Measurements from ENCODE around the gene DMRT2.
A peak's percentile ranks its signal among the peaks of the same experiment; 100 is the strongest.

The DMRT2 gene

DNA sequence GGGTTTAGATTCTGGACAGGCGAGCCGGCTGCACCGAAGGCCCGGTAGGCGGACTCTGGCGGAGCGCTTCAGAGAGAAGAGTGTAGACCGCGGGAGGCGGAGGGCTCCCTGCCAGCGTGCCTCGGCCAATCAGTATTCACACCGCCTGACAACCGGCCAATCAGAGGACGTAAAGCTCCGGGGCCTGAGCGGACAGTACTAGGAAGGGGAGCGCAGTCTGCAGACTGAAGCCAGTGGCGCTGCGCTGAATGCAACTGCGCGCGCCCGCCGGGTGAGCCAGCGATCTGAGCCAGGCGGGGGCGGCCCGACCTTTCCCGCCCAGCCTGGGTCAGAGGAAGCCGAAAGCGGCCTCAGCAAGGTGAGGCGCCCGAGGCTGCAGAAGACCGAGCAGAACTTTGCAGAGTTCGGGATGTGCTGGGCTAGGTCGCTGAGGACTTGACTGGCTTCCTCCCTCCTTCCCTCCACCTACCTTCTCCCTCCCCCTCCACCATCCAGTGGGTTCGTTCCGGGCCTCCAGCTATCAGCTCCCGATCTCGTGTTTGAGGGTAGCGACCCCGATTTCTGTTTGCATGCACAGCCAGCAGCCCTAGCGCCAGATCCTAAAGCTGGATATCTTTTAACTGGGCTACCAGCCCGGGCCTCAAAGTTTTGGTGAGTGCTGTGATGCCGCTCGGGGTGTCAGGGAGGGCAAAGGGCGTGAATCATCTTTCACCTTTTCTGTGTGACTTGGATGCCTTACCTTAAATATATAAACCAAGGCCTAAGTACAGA lies at the start of gene DMRT2:
Gene DMRT2 (plus strand): TSS at position 233 of the 771 bp plus-strand sequence. CDS start 1,257 bp downstream, outside the sequence.
- peak; percentile 72 for DNase-seq
- in situ Hi-C loops (cut with MboI; ENCODE audit: low pct_unique_long_range_greater_than_20kb, low sequenced_read_pairs): no loop called here

DNA sequence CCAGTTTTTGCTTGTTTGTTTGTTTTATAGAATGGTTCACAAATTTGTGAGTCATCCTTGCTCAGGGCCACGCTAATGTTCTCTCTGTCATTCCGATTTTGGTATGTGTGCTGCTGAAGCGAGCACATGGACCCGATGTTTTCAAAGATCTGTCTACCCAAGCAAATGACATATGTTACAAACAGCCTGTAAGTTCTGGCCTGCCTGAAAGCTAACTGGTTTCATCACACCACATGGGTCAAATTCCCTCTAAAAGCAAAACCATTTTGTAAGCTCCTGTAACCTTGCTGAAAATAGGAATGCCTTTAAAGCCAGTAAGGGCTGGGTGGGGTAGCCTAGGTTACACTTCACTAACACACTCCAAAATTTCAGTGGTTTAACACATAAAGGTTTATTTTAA lies 48.3 kb upstream of the DMRT2 start:
- in situ Hi-C loops (cut with MboI; ENCODE audit: low pct_unique_long_range_greater_than_20kb, low sequenced_read_pairs): no loop called here
- DNase-seq: no peak

DNA sequence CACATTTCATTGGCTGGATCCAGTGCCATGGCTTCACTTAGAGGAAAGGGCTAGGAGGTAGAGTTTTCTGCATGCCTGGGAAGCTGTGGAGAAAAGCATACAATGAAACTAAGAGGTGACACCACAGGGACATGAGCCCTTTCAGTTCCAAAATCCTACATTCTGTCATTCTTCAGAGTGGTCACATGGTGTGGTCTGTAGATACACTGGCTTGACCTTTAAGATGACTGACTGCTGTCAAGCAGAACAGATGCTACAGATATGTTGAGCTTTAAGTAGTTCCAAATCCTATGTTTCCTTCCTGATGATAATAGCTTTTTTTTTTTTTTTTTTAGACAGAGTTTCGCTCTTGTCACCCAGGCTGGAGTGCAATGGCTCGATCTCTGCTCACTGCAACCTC lies 47.5 kb upstream of the DMRT2 start:
- DNase-seq: no peak
- in situ Hi-C loops (cut with MboI; ENCODE audit: low pct_unique_long_range_greater_than_20kb, low sequenced_read_pairs): no loop called here

DNA sequence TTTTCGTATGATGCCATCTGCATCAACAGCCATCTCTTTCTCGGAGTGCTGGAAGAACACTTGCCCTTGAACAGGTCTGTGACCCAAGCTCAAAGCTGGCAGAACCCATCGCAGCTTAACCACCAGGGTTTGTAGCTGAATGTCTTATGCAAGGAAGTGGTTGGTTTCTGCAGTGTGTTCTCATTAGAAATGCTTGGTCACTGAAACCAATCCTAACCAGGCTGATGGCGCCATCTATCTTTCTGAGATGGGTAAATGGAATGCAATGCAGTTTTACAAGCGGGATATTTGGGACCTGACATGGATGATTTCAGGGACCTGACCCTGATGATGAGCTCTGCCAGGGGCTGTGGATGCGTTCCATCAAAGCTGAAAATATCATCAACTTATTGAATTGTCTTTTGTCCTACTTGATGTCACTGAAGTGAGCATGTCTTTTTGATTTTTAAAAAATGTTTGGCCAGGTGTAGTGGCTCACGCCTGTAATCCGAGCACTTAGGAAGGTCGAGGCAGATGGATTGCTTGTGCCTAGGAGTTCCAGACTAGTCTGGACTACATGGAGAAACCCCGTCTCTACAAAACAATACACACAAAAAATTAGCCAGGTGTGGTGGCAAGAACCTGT lies 45.0 kb upstream of the DMRT2 start:
- in situ Hi-C loops (cut with MboI; ENCODE audit: low pct_unique_long_range_greater_than_20kb, low sequenced_read_pairs): no loop called here

GRCh38 chr9:1007312-1007711 lies 42.8 kb upstream of the DMRT2 start:
- no peak for DNase-seq
- in situ Hi-C loops (cut with MboI; ENCODE audit: low pct_unique_long_range_greater_than_20kb, low sequenced_read_pairs): no loop called here

More for the DNA sequence above, 45.0 kb upstream of the DMRT2 start:
- peak; percentile 66 for DNase-seq

GRCh38 chr9:1008216-1008615 lies 41.9 kb upstream of the DMRT2 start:
- in situ Hi-C loops (cut with MboI; ENCODE audit: low pct_unique_long_range_greater_than_20kb, low sequenced_read_pairs): no loop called here
- no peak for DNase-seq

DNA sequence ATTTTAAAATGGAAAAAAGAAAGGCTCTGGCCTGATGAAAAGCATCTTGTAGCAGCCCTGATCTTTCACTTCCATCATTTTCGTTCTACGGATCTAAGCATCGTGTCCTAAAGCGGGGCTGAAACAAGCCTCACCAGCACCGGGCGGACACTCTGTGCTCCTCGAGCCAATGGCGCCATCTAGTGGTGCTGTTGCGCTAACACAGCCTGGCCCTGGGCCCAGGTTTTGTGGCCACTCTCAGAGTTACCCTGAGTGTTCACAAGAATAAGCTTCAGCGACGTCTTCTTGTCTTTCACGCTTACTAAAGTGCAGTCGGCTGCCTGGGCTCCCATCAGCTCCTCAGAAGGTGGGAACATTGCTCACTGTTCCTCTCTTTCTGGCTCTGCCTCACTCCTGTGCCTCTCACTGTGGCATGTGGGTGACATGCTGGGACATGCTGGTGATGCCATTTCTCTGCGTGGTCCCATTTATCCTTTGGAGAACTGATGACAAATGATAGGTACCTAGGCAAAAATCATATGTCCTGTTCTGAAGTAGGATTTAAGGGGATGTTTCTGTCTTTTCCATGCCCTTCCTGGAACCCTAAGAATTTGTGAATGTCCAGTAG lies 41.0 kb upstream of the DMRT2 start:
- in situ Hi-C loops (cut with MboI; ENCODE audit: low pct_unique_long_range_greater_than_20kb, low sequenced_read_pairs): no loop called here
- peak; percentile 86 for DNase-seq

DNA sequence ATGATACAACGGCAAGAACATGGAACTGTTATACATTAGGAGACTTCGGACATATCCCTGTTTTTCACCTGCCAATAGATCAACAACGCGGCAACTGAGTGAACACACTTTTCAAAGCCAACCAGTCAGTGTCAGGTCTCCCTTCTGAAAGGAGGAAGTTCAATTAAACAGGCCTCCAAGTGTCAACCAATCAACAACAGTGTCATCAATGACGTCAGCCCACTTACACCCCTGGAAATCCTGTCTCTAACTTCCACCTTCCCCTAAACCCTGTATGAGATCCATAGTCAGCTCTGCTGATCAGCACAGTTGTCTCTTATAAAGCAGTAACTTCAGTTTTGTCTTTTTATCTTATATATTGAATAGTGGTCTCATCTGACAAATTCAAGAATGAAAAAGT lies 37.1 kb upstream of the DMRT2 start:
- in situ Hi-C loops (cut with MboI; ENCODE audit: low pct_unique_long_range_greater_than_20kb, low sequenced_read_pairs): no loop called here
- peak; percentile 37 for DNase-seq

GRCh38 chr9:1014225-1014624 lies 35.9 kb upstream of the DMRT2 start:
- in situ Hi-C loops (cut with MboI; ENCODE audit: low pct_unique_long_range_greater_than_20kb, low sequenced_read_pairs): no loop called here
- DNase-seq: no peak

- in situ Hi-C loops (cut with MboI; ENCODE audit: low pct_unique_long_range_greater_than_20kb, low sequenced_read_pairs): no loop called here
- DNase-seq: no peak
These were observed 35.5 kb upstream of the DMRT2 start for GRCh38 chr9:1014640-1015039.

DNA sequence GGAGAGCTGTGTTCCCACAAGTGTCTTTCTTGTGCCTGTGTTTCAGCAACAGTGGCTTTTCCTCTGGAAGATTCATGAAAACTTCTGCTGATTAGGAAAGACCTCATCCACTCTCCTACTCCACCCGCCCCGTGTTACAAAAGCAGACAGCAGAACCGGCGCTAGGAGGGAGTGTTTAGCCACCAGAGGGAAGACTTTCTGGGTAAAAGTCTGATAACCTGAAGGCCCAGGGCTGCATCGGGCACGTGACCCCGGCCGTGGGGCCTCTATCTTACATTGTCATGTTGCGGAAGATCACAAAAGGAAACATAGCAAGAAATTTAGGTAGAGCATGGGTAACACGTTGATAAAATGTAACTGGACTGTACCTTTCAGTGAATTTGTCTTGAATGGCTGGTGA lies 32.0 kb upstream of the DMRT2 start:
- in situ Hi-C loops (cut with MboI; ENCODE audit: low pct_unique_long_range_greater_than_20kb, low sequenced_read_pairs): no loop called here
- DNase-seq: peak; percentile 43

DNA sequence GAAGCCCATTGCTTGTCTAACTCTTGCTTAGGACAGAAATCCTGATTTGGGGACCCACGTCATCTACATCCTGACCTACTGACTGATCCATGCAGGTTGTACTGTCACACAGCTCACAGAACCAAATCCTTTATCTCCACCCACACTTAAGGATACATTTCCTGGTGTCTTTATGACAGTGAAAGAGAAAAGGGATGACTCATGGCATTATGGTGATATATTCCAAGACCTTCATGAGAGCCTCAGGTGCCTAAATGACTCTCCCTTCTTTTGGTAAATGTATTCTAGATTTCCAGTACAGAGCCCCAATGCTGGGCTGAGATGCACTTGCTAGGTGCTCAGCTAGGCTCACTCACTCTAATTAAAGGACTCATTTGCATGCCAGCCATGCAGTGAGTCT lies 26.0 kb upstream of the DMRT2 start:
- no peak for DNase-seq
- in situ Hi-C loops (cut with MboI; ENCODE audit: low pct_unique_long_range_greater_than_20kb, low sequenced_read_pairs): no loop called here

- no peak for DNase-seq
- in situ Hi-C loops (cut with MboI; ENCODE audit: low pct_unique_long_range_greater_than_20kb, low sequenced_read_pairs): no loop called here
These were observed 25.0 kb upstream of the DMRT2 start for GRCh38 chr9:1025131-1025530.

GRCh38 chr9:1026219-1026618 lies 23.9 kb upstream of the DMRT2 start:
- in situ Hi-C loops (cut with MboI; ENCODE audit: low pct_unique_long_range_greater_than_20kb, low sequenced_read_pairs): no loop called here
- DNase-seq: no peak

GRCh38 chr9:1028501-1029190 lies 21.5 kb upstream of the DMRT2 start:
- in situ Hi-C loops (cut with MboI; ENCODE audit: low pct_unique_long_range_greater_than_20kb, low sequenced_read_pairs): no loop called here
- DNase-seq: no peak

DNA sequence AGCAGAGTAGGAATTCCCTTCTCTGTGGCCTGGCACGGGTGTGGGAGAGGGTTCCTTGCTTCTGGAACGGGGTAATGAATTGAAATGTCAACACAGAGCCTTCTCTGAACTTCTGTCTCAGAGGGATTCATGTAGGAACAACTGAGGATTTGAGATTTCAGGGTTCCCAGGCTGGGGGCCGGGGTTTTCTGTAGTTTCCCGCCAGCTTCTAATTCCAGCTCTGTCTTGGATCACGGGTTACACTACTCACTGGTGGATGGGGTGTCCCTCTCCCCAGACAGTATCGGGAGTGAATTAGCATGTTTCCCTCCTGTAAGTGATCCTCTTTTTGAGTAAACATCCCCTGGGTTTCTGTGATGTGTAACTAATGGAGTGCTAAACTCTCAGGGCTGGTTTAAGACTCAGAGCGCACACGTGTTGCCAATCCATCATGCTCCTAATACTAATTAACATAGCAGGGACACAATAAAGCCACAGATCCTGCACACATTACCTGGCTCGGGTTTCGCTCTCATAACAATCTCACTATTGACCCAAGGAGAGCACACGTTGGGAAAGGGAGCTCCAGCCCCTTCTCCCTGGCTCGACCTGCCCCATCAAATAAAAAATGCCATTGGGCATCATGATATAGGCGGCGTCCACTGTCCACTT lies 18.1 kb upstream of the DMRT2 start:
- in situ Hi-C loops (cut with MboI; ENCODE audit: low pct_unique_long_range_greater_than_20kb, low sequenced_read_pairs): no loop called here

DNA sequence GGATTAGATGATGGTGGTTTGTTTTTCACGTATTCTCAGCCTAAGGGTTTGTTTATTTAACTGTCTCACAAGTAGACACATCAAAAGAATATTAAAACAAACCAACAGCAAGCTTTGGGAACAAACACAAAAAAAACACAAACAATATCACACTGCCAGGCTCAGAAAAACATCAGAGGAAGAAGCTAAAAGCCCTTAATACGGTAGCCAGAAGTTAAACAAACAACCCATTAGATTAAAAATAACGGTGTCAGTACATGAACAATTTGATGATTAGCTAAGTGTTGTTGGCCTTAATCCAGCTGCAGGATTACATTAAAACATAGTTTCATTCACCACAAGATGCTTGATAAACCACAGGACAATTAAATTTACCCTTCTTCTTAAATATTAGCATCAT lies 15.9 kb upstream of the DMRT2 start:
- DNase-seq: no peak
- in situ Hi-C loops (cut with MboI; ENCODE audit: low pct_unique_long_range_greater_than_20kb, low sequenced_read_pairs): no loop called here

More for the DNA sequence above, 18.1 kb upstream of the DMRT2 start:
- no peak for DNase-seq

DNA sequence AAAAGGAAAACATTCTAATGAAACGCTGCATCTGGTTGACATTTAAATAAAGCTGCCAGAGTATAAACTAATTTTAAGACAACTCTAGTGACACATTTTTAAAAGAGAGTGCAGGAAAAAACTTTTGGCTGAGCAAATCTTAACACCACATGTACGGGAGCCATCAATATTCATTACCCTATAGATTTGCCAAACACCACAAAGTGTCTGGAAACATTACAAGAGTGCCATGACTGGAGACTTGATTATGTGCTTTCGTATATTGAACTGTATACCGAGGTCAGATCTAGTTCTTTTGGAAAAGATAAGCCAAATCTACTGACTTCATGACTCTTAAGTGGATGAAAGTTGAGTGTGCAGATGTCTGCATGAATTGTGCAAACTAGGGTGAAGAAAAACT lies 10.6 kb upstream of the DMRT2 start:
- no peak for DNase-seq
- in situ Hi-C loops (cut with MboI; ENCODE audit: low pct_unique_long_range_greater_than_20kb, low sequenced_read_pairs): no loop called here

GRCh38 chr9:1042466-1042865 lies 7.7 kb upstream of the DMRT2 start:
- in situ Hi-C loops (cut with MboI; ENCODE audit: low pct_unique_long_range_greater_than_20kb, low sequenced_read_pairs): no loop called here

More at GRCh38 chr9:1042466-1042865, 7.7 kb upstream of the DMRT2 start:
- DNase-seq: peak; percentile 45
